HepG2 (cell line): ENCODE results near the gene SCRT2. TPM values are rescaled to one million over a fixed set of nuclear protein-coding genes. Genes with fewer than 3 reads are reported as not detected.

Experiments
- ATF3 ChIP-seq: sonication (generic); formaldehyde crosslinking; IDR thresholded peaks from 2 replicates; pipeline ENCODE4 v1.4.0; 2020; ENCODE audit warnings: missing genetic modification reagents
- ATM ChIP-seq: fragments of 450-650 bp; IDR thresholded peaks from 2 replicates; pipeline ENCODE4 v1.7.1; 2017; ENCODE audit warnings: mild to moderate bottlenecking, borderline replicate concordance
- HNRNPK ChIP-seq: fragments of 200-400 bp; formaldehyde crosslinking; IDR thresholded peaks from 2 replicates; pipeline ENCODE4 v1.6.1; 2018; ENCODE audit warnings: low read length, low read depth, moderate library complexity, mild to moderate bottlenecking; ENCODE audit not compliant: poor library complexity, severe bottlenecking
- KDM5B ChIP-seq: sonication (generic); formaldehyde crosslinking; IDR thresholded peaks from 2 replicates; pipeline ENCODE4 v1.4.0; 2020; ENCODE audit warnings: missing genetic modification reagents, mild to moderate bottlenecking, borderline replicate concordance
- MAX ChIP-seq: IDR thresholded peaks from 2 replicates; pipeline ENCODE4 v1.6.1; 2012; ENCODE audit warnings: inconsistent platforms
- MXD1 ChIP-seq: sonication (generic); formaldehyde crosslinking; IDR thresholded peaks from 2 replicates; pipeline ENCODE4 v1.4.0; 2020; ENCODE audit warnings: mild to moderate bottlenecking, missing genetic modification reagents
- PCBP2 ChIP-seq: fragments of 200-400 bp; formaldehyde crosslinking; optimal IDR thresholded peaks from 2 replicates; pipeline ENCODE3; 2018; ENCODE audit warnings: low read length, low read depth; ENCODE audit not compliant: poor library complexity, severe bottlenecking
- RARG ChIP-seq: sonication (generic); formaldehyde crosslinking; IDR thresholded peaks from 2 replicates; pipeline ENCODE4 v1.4.0; 2020; ENCODE audit warnings: low read depth, mild to moderate bottlenecking, missing genetic modification reagents
- SNAPC4 ChIP-seq: sonication (generic); formaldehyde crosslinking; IDR thresholded peaks from 2 replicates; pipeline ENCODE4 v1.4.0; 2020; ENCODE audit warnings: mild to moderate bottlenecking, missing genetic modification reagents
- TAF1 ChIP-seq: sonication (generic); formaldehyde crosslinking; IDR thresholded peaks from 2 replicates; pipeline ENCODE4 v1.4.0; 2020; ENCODE audit warnings: missing genetic modification reagents
- YEATS4 ChIP-seq: sonication (generic); formaldehyde crosslinking; IDR thresholded peaks from 2 replicates; pipeline ENCODE4 v1.4.0; 2020; ENCODE audit warnings: missing genetic modification reagents, borderline replicate concordance
- ZBTB46 ChIP-seq: sonication (generic); formaldehyde crosslinking; IDR thresholded peaks from 2 replicates; pipeline ENCODE4 v1.4.0; 2020; ENCODE audit warnings: mild to moderate bottlenecking, missing genetic modification reagents, borderline replicate concordance
- ZNF136 ChIP-seq: sonication (generic); formaldehyde crosslinking; IDR thresholded peaks from 2 replicates; pipeline ENCODE4 v1.8.1; 2022; ENCODE audit warnings: low read depth, mild to moderate bottlenecking, moderate library complexity, missing genetic modification reagents
- ZNF597 ChIP-seq: sonication (generic); formaldehyde crosslinking; IDR thresholded peaks from 2 replicates; pipeline ENCODE4 v1.5.0; 2020; ENCODE audit warnings: missing genetic modification reagents
- ZNF790 ChIP-seq: sonication (generic); formaldehyde crosslinking; IDR thresholded peaks from 2 replicates; pipeline ENCODE4 v1.8.0; 2022; ENCODE audit warnings: missing genetic modification reagents, mild to moderate bottlenecking, borderline replicate concordance
- ZNF800 ChIP-seq: sonication (generic); formaldehyde crosslinking; IDR thresholded peaks from 2 replicates; pipeline ENCODE4 v1.4.0; 2020; ENCODE audit warnings: missing genetic modification reagents
- polyA plus RNA-seq, 8 experiments: library from polyadenylated mRNA; depleted of rRNA in 3 of 8; stranded (reverse) in 7 of 8; unstranded in 1 of 8; fragments of >200 nt; fragmentation: Illumina TruSeq in 4 of 8; extraction: Trizol in 4 of 8; gene quantifications; 2 replicates each; pipeline versions ENCODE4 v1.2.1 to v1.2.3, GENCODE V29; 2011 to 2016; ENCODE audit warnings: low read depth in 4 of 8, missing spikeins in 1 of 8, mixed read lengths in 1 of 8; ENCODE audit not compliant: insufficient read depth in 1 of 8
- total RNA-seq, 5 experiments: library from RNA; depleted of rRNA; stranded (reverse); fragments of >200 nt; fragmentation: Illumina TruSeq; extraction: Trizol; gene quantifications; 2 replicates each; pipeline ENCODE4 v1.2.3, GENCODE V29; 2016; ENCODE audit warnings: low read depth in 1 of 5

Gene SCRT2
- total and polyA plus RNA-seq, 2 of the 13 experiments (the other 11 are each of a cell fraction or from before 2014, with no cell fraction given) = not detected

GRCh38 chr20:661474-662270, 13.9 kb downstream of the SCRT2 start (continued):
- TF ChIP-seq SNAPC4 (CRISPR knock-in tag) = no peak
- TF ChIP-seq ZNF136 (CRISPR knock-in tag) = no peak
- no peak for TF ChIP-seq YEATS4
- TF ChIP-seq RARG = no peak
- no peak; the same call in 1 of the 2 replicates for TF ChIP-seq ZNF790
- TF ChIP-seq ZNF597 (CRISPR knock-in tag) = no peak
- TF ChIP-seq TAF1 = peak; percentile 31; the same call in 1 of the 2 replicates
- peak; percentile 49 for TF ChIP-seq HNRNPK
- TF ChIP-seq PCBP2 = peak; percentile 64
- no peak for TF ChIP-seq ATM
- TF ChIP-seq MXD1 (CRISPR knock-in tag) = no peak; the same call in 1 of the 2 replicates
- TF ChIP-seq MAX = peak; percentile 50; the same call in 1 of the 2 replicates
- peak; percentile 58; the same call in 1 of the 2 replicates for TF ChIP-seq KDM5B (CRISPR knock-in tag)
- TF ChIP-seq ATF3 (CRISPR knock-in tag) = 0 out of 2 replicates have a peak, but pooled peaks have one; percentile 11
- TF ChIP-seq ZBTB46 (CRISPR knock-in tag) = no peak
- TF ChIP-seq ZNF800 (CRISPR knock-in tag) = peak; percentile 51; the same call in 1 of the 2 replicates
